WTC11 (cell line): ENCODE measurements around the gene CPA4. TPM values are rescaled to one million over a fixed set of nuclear protein-coding genes. Genes with fewer than 3 reads are reported as not detected.

ENCODE experiments used
- ATAC-seq: fragments of 200-7000 bp; cut with Tn5 transposase; 2 replicates; pipeline ENCODE4 v1.10.0; 2021; ENCODE audit warnings: mild to moderate bottlenecking, moderate library complexity
- CTCF ChIA-PET: fragments of 300-600 bp; sonication (Branson Sonifier 250); formaldehyde crosslinking; loops from one replicate; lab custom pipeline; 2021; ENCODE audit warnings: antibody characterized with exemption; lab: Charles Lee
- POLR2A ChIA-PET: fragments of 350-600 bp; sonication (Branson Sonifier 250); formaldehyde crosslinking; loops from one replicate; lab custom pipeline; 2021; ENCODE audit warnings: antibody characterized with exemption; lab: Charles Lee
- DNase-seq: peaks from one replicate; pipeline ENCODE4 v3.0.0; 2021; ENCODE audit warnings: low spot score
- H3K27ac Mint-ChIP-seq: 2 replicates; pipeline ENCODE4 v1.8.0; 2021; ENCODE audit warnings: mixed read lengths
- H3K27me3 Mint-ChIP-seq: 2 replicates; pipeline ENCODE4 v1.8.0; 2021; ENCODE audit warnings: low read depth, mild to moderate bottlenecking, moderate library complexity, mixed read lengths
- H3K36me3 Mint-ChIP-seq: 2 replicates; pipeline ENCODE4 v1.8.0; 2021; ENCODE audit warnings: mixed read lengths
- H3K4me1 Mint-ChIP-seq: 2 replicates; pipeline ENCODE4 v1.8.0; 2022; ENCODE audit warnings: mixed read lengths
- H3K4me3 Mint-ChIP-seq: 2 replicates; pipeline ENCODE4 v1.8.0; 2021; ENCODE audit warnings: mild to moderate bottlenecking, moderate library complexity, mixed read lengths
- H3K9me3 Mint-ChIP-seq: 2 replicates; pipeline ENCODE4 v1.8.0; 2021; ENCODE audit warnings: mixed read lengths
- ATF2 ChIP-seq: sonication (generic); formaldehyde crosslinking; IDR thresholded peaks from 2 replicates; pipeline ENCODE4 v1.8.1; 2022; ENCODE audit warnings: low read depth, missing genetic modification reagents, borderline replicate concordance
- CTCF ChIP-seq: fragments of 200-600 bp; IDR thresholded peaks from 2 replicates; pipeline ENCODE4 v1.8.0; 2022; ENCODE audit warnings: antibody characterized with exemption
- ESRRA ChIP-seq: sonication (generic); formaldehyde crosslinking; IDR thresholded peaks from 2 replicates; pipeline ENCODE4 v1.8.1; 2022; ENCODE audit warnings: mild to moderate bottlenecking, missing genetic modification reagents, borderline replicate concordance
- ETV6 ChIP-seq: sonication (generic); formaldehyde crosslinking; IDR thresholded peaks from 2 replicates; pipeline ENCODE4 v1.8.1; 2022; ENCODE audit warnings: mild to moderate bottlenecking, missing genetic modification reagents
- FOXK1 ChIP-seq: sonication (generic); formaldehyde crosslinking; IDR thresholded peaks from 2 replicates; pipeline ENCODE4 v1.8.0; 2022; ENCODE audit warnings: mild to moderate bottlenecking, moderate library complexity, missing genetic modification reagents
- HMGA2 ChIP-seq: fragments of 250-450 bp; sonication (Bioruptor Pico); IDR thresholded peaks from 2 replicates; pipeline ENCODE4 v1.4.0; 2021; ENCODE audit warnings: mild to moderate bottlenecking, moderate library complexity
- NFYB ChIP-seq: sonication (generic); formaldehyde crosslinking; conservative IDR thresholded peaks from 2 replicates; pipeline ENCODE4 v1.8.0; 2022; ENCODE audit warnings: low read depth, missing genetic modification reagents
- PRDM15 ChIP-seq: sonication (generic); formaldehyde crosslinking; IDR thresholded peaks from 2 replicates; pipeline ENCODE4 v1.8.0; 2022; ENCODE audit warnings: missing genetic modification reagents
- SOX15 ChIP-seq: fragments of 250-450 bp; sonication (Bioruptor Pico); IDR thresholded peaks from 2 replicates; pipeline ENCODE4 v1.9.0; 2021; ENCODE audit warnings: mild to moderate bottlenecking
- SP1 ChIP-seq: sonication (generic); formaldehyde crosslinking; conservative IDR thresholded peaks from 2 replicates; pipeline ENCODE4 v1.8.1; 2022; ENCODE audit warnings: missing genetic modification reagents
- TP53 ChIP-seq: sonication (generic); formaldehyde crosslinking; IDR thresholded peaks from 2 replicates; pipeline ENCODE4 v1.8.1; 2023; ENCODE audit warnings: mild to moderate bottlenecking, missing genetic modification reagents
- ZBTB43 ChIP-seq: sonication (generic); formaldehyde crosslinking; IDR thresholded peaks from 2 replicates; pipeline ENCODE4 v1.8.1; 2023; ENCODE audit warnings: mild to moderate bottlenecking, missing genetic modification reagents
- ZNF121 ChIP-seq: sonication (generic); formaldehyde crosslinking; IDR thresholded peaks from 2 replicates; pipeline ENCODE4 v1.8.0; 2023; ENCODE audit warnings: missing genetic modification reagents
- ZNF232 ChIP-seq: sonication (generic); formaldehyde crosslinking; IDR thresholded peaks from 2 replicates; pipeline ENCODE4 v1.8.0; 2022; ENCODE audit warnings: mild to moderate bottlenecking, missing genetic modification reagents
- ZNF423 ChIP-seq: fragments of 250-450 bp; sonication (Bioruptor Pico); IDR thresholded peaks from 2 replicates; pipeline ENCODE4 v2.1.2; 2022; ENCODE audit warnings: mild to moderate bottlenecking, moderate library complexity
- total RNA-seq: library from RNA; stranded (reverse); gene quantifications from 3 replicates; pipeline ENCODE4 v1.2.3, GENCODE V29; 2021
- TF ChIP-seq, protein P1 (sequence below): fragments of 250-450 bp; sonication (Bioruptor Pico); IDR thresholded peaks from 2 replicates; pipeline ENCODE4 v1.9.0; 2021; ENCODE audit warnings: moderate library complexity, mild to moderate bottlenecking, inconsistent platforms, borderline replicate concordance
- TF ChIP-seq, protein P2 (sequence below): sonication (generic); formaldehyde crosslinking; IDR thresholded peaks from 2 replicates; pipeline ENCODE4 v1.8.0; 2023; ENCODE audit warnings: mild to moderate bottlenecking, missing genetic modification reagents
- TF ChIP-seq, protein P3 (sequence below): sonication (generic); formaldehyde crosslinking; IDR thresholded peaks from 2 replicates; pipeline ENCODE4 v1.8.1; 2022; ENCODE audit warnings: mild to moderate bottlenecking, moderate library complexity, missing genetic modification reagents
- TF ChIP-seq, protein P4 (sequence below): sonication (generic); formaldehyde crosslinking; IDR thresholded peaks from 2 replicates; pipeline ENCODE4 v1.8.1; 2023; ENCODE audit warnings: mild to moderate bottlenecking, missing genetic modification reagents, moderate library complexity

Gene CPA4
- total RNA-seq, 1 experiment from 2014 or later = not detected

DNA sequence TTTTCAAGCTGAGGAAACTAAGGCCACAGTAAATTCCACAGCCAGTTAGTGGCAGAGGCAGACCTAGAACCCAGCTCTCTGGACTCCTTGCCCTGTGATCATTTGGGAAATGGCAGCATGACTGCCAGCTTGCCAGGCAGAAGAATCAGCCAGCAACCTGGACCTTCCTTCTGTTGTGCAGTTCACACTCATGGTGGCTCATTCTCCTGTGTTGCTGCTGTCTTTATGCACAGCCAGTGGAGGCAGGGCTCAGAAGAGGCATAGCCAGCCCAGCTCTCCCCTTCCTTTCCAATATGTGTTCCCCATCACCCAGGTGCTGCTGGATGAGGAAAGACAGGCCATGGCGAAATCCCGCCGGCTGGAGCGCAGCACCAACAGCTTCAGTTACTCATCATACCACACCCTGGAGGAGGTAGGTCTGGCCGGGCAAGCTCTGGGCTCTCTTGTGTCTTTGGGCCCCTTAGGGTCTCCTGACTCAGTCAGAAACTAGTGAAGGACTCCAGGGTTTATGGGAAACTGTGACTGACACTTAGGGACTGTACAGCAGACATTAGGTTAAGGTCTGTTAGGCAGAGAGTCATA, 66.4 kb downstream of the CPA4 start:
- Mint-ChIP-seq H3K27ac (no peak overlapping the region), H3K4me3 (no peak overlapping the region), H3K27me3 (no peaks in the 10 kb centered on the region; the same call in none of the 2 replicates), H3K4me1 (peaks cover 19% of the 10 kb centered on the region), H3K36me3 (peaks cover 12% of the 10 kb centered on the region), H3K9me3 (peaks cover 23% of the 10 kb centered on the region)
- CTCF ChIA-PET = no interaction called here
- TF ChIP-seq SP1 (no peak), HMGA2 (CRISPR knock-in tag) (no peak), SOX15 (CRISPR knock-in tag) (no peak), ATF2 (CRISPR knock-in tag) (no peak), TP53 (CRISPR knock-in tag) (no peak), ZNF423 (no peak), NFYB (CRISPR knock-in tag) (no peak), CTCF (no peak), PRDM15 (CRISPR knock-in tag) (no peak), ESRRA (CRISPR knock-in tag) (no peak), FOXK1 (CRISPR knock-in tag) (no peak), ZBTB43 (CRISPR knock-in tag) (no peak), ETV6 (CRISPR knock-in tag) (no peak), ZNF121 (no peak), ZNF232 (CRISPR knock-in tag) (no peak)
- TF ChIP-seq, protein P1, sequence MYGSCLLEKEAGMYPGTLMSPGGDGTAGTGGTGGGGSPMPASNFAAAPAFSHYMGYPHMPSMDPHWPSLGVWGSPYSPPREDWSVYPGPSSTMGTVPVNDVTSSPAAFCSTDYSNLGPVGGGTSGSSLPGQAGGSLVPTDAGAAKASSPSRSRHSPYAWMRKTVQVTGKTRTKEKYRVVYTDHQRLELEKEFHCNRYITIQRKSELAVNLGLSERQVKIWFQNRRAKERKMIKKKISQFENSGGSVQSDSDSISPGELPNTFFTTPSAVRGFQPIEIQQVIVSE (CRISPR knock-in tag) = no peak
- TF ChIP-seq, protein P2, sequence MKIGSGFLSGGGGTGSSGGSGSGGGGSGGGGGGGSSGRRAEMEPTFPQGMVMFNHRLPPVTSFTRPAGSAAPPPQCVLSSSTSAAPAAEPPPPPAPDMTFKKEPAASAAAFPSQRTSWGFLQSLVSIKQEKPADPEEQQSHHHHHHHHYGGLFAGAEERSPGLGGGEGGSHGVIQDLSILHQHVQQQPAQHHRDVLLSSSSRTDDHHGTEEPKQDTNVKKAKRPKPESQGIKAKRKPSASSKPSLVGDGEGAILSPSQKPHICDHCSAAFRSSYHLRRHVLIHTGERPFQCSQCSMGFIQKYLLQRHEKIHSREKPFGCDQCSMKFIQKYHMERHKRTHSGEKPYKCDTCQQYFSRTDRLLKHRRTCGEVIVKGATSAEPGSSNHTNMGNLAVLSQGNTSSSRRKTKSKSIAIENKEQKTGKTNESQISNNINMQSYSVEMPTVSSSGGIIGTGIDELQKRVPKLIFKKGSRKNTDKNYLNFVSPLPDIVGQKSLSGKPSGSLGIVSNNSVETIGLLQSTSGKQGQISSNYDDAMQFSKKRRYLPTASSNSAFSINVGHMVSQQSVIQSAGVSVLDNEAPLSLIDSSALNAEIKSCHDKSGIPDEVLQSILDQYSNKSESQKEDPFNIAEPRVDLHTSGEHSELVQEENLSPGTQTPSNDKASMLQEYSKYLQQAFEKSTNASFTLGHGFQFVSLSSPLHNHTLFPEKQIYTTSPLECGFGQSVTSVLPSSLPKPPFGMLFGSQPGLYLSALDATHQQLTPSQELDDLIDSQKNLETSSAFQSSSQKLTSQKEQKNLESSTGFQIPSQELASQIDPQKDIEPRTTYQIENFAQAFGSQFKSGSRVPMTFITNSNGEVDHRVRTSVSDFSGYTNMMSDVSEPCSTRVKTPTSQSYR (CRISPR knock-in tag) = no peak
- TF ChIP-seq, protein P3, sequence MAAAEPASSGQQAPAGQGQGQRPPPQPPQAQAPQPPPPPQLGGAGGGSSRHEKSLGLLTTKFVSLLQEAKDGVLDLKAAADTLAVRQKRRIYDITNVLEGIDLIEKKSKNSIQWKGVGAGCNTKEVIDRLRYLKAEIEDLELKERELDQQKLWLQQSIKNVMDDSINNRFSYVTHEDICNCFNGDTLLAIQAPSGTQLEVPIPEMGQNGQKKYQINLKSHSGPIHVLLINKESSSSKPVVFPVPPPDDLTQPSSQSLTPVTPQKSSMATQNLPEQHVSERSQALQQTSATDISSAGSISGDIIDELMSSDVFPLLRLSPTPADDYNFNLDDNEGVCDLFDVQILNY (CRISPR knock-in tag) = no peak
- TF ChIP-seq, protein P4, sequence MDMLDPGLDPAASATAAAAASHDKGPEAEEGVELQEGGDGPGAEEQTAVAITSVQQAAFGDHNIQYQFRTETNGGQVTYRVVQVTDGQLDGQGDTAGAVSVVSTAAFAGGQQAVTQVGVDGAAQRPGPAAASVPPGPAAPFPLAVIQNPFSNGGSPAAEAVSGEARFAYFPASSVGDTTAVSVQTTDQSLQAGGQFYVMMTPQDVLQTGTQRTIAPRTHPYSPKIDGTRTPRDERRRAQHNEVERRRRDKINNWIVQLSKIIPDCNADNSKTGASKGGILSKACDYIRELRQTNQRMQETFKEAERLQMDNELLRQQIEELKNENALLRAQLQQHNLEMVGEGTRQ (CRISPR knock-in tag) = no peak
- ATAC-seq = no peak
- DNase-seq = no peak
- POLR2A ChIA-PET = no interaction called here
